PC-9 (cell line): ENCODE data around the gene CFI. TPM values are rescaled to one million over a fixed set of nuclear protein-coding genes. Genes with fewer than 3 reads are reported as not detected.

Experiments used
- Bru-seq: library from RNA; stranded (reverse); fragments of 400-500 nt; gene quantifications from one replicate; lab custom pipeline; 2021; lab: Mats Ljungman, UMichigan
- BruChase-seq, 2 experiments: library from RNA; stranded (reverse); fragments of 400-500 nt; gene quantifications; one replicate each; lab custom pipeline; 2021; lab: Mats Ljungman, UMichigan
- BruUV-seq: library from RNA; stranded (reverse); fragments of 400-500 nt; replicated peaks from 2 replicates; lab custom pipeline; 2021; lab: Mats Ljungman, UMichigan
- CTCF ChIA-PET: fragments of 300-600 bp; sonication (Branson Sonifier 250); formaldehyde crosslinking; loops from one replicate; lab custom pipeline; 2022; ENCODE audit warnings: antibody characterized with exemption; lab: Charles Lee
- POLR2A ChIA-PET: fragments of 300-600 bp; sonication (Branson Sonifier 250); formaldehyde crosslinking; loops from one replicate; lab custom pipeline; 2022; ENCODE audit warnings: antibody characterized with exemption; ENCODE audit not compliant: unreplicated experiment; lab: Charles Lee
- DNase-seq, 2 experiments: peaks; one replicate each; pipeline versions ENCODE4 v3.0.0 to v3.0.0-alpha.2; 2015 to 2022; ENCODE audit warnings: mixed read lengths in 1 of 2
- H2AFZ ChIP-seq: fragments of 200-600 bp; sonication (generic); 2 replicates; pipeline ENCODE4 v1.8.1; 2017; ENCODE audit warnings: antibody characterized with exemption
- H3F3A ChIP-seq: fragments of 200-600 bp; sonication (generic); 2 replicates; pipeline ENCODE4 v1.8.1; 2017; ENCODE audit warnings: antibody characterized with exemption, mild to moderate bottlenecking, low read depth; ENCODE audit not compliant: insufficient read depth
- H3K27ac ChIP-seq: fragments of 200-600 bp; sonication (generic); 2 replicates; pipeline ENCODE4 v1.6.1; 2016; ENCODE audit warnings: mixed run types
- H3K27me3 ChIP-seq: fragments of 200-600 bp; sonication (generic); 2 replicates; pipeline ENCODE4 v1.6.1; 2016; ENCODE audit warnings: low read depth, mixed run types; ENCODE audit not compliant: insufficient read depth
- H3K36me3 ChIP-seq: fragments of 200-600 bp; sonication (generic); 2 replicates; pipeline ENCODE4 v1.6.1; 2016; ENCODE audit warnings: low read depth, mixed run types
- H3K4me1 ChIP-seq: fragments of 200-600 bp; sonication (generic); replicated peaks from 2 replicates; pipeline ENCODE4 v1.6.1; 2016; ENCODE audit warnings: mixed run types; ENCODE audit not compliant: insufficient read depth
- H3K4me2 ChIP-seq: fragments of 200-600 bp; sonication (generic); 2 replicates; pipeline ENCODE4 v1.6.1; 2017; ENCODE audit warnings: mixed run types
- H3K4me3 ChIP-seq: fragments of 200-600 bp; sonication (generic); 2 replicates; pipeline ENCODE4 v1.6.1; 2016; ENCODE audit warnings: mixed run types
- H3K79me2 ChIP-seq: fragments of 200-600 bp; sonication (generic); 2 replicates; pipeline ENCODE4 v1.6.1; 2017; ENCODE audit warnings: low read depth, mixed run types
- H3K9me2 ChIP-seq: fragments of 200-600 bp; sonication (generic); 2 replicates; pipeline ENCODE4 v1.8.1; 2017; ENCODE audit warnings: mild to moderate bottlenecking; ENCODE audit not compliant: insufficient read depth
- H3K9me3 ChIP-seq: fragments of 200-600 bp; sonication (generic); 2 replicates; pipeline ENCODE4 v1.8.1; 2016; ENCODE audit warnings: low read depth; ENCODE audit not compliant: insufficient read depth
- H4K20me1 ChIP-seq: fragments of 200-600 bp; sonication (generic); 2 replicates; pipeline ENCODE4 v1.8.1; 2017; ENCODE audit not compliant: insufficient read depth
- CTCF ChIP-seq: fragments of 200-600 bp; sonication (generic); conservative IDR thresholded peaks from 2 replicates; pipeline ENCODE4 v1.6.1; 2017; ENCODE audit warnings: mixed run types, antibody characterized with exemption, mild to moderate bottlenecking, moderate library complexity
- EZH2 ChIP-seq: fragments of 200-600 bp; sonication (generic); IDR thresholded peaks from 2 replicates; pipeline ENCODE4 v1.8.0; 2017; ENCODE audit warnings: antibody characterized with exemption, low read depth
- intact Hi-C: fragments of 100-400 bp; cut with micrococcal nuclease; formaldehyde crosslinking; loops from one replicate; pipeline ENCODE4 v1.10.0; 2022; ENCODE audit not compliant: unreplicated experiment
- long read RNA-seq: library from polyadenylated mRNA; stranded (forward); transcript quantifications from one replicate; pipeline ENCODE4 v2.0.0, GENCODE V29; 2022
- total RNA-seq: library from RNA; stranded (reverse); gene quantifications from 2 replicates; pipeline ENCODE4 v1.2.3, GENCODE V29; 2021

CFI gene
- total RNA-seq (1.6 and 2.2 TPM in 2 replicates), Bru-seq, nascent RNA (percentile 22 among the genes with signal in this experiment), BruChase-seq, experiment 1, labeled RNA remaining after a 2-hour chase (percentile 28 among the genes with signal in this experiment), BruChase-seq, experiment 2, labeled RNA remaining after a 6-hour chase (percentile 50 among the genes with signal in this experiment)
- long read RNA-seq, partial matches to known transcripts, result 0 of 1 reads
- long read RNA-seq, other reads (novel, unspliced or antisense), result 0 of 1 reads

GRCh38 chr4:109801895-109802319 lies at the start of gene CFI:
Gene CFI (minus strand): TSS chr4:109801999. CDS start chr4:109801971, 28 bp downstream.
- POLR2A ChIA-PET, result interaction anchor here (0.7 kb wide), 1 partner anchor 106 kb away, joined by 7 read pairs; no protein-coding TSS in a partner anchor
- intact Hi-C loops, result loop anchor here (10.0 kb wide), 1 partner anchor 237 kb away; the partner anchor contains the start of gene MCUB
- TF ChIP-seq CTCF (no peak), EZH2 (no peak)

GRCh38 chr4:109850601-109851000 lies 48.8 kb upstream of the CFI start:
- Histone ChIP-seq H3K9me2 (no peaks in the 10 kb centered on the region), H3K4me3 (no peak overlapping the region), H3K36me3 (no peaks in the 10 kb centered on the region), H3K9me3 (no peaks in the 10 kb centered on the region), H2AFZ (no peak overlapping the region), H3F3A (no peaks in the 10 kb centered on the region), H3K27me3 (no peaks in the 10 kb centered on the region), H3K4me2 (no peak overlapping the region), H3K4me1 (no peaks in the 10 kb centered on the region), H3K27ac (no peak overlapping the region), H4K20me1 (no peaks in the 10 kb centered on the region), H3K79me2 (no peaks in the 10 kb centered on the region)
- POLR2A ChIA-PET, result interaction anchor here (0.6 kb wide), 1 partner anchor 31 kb away, joined by 4 read pairs; no protein-coding TSS in a partner anchor
- CTCF ChIA-PET, result no interaction called here
- intact Hi-C loops, result no loop called here
- BruUV-seq, result no TSS peak
- TF ChIP-seq CTCF (no peak), EZH2 (no peak)
- no peak for DNase-seq

More at GRCh38 chr4:109801895-109802319, at the start of gene CFI:
- Histone ChIP-seq H3K36me3 (no peaks in the 10 kb centered on the region), H4K20me1 (no peaks in the 10 kb centered on the region), H3K27me3 (no peaks in the 10 kb centered on the region), H3K27ac (no peak within 1 kb of the TSS), H3F3A (no peaks in the 10 kb centered on the region), H2AFZ (no peak within 1 kb of the TSS), H3K4me3 (no peak within 1 kb of the TSS), H3K79me2 (no peaks in the 10 kb centered on the region), H3K4me1 (no peaks in the 10 kb centered on the region), H3K9me3 (no peaks in the 10 kb centered on the region), H3K4me2 (no peak within 1 kb of the TSS), H3K9me2 (no peaks in the 10 kb centered on the region)
- DNase-seq, result peak in 1 of 2 experiments; percentile 42
- BruUV-seq, result no TSS peak
- CTCF ChIA-PET, result interaction anchor here (0.7 kb wide), 1 partner anchor 784 kb away, joined by 3 read pairs; no protein-coding TSS in a partner anchor

- H4K20me1 ChIP-seq, result no peaks in the 10 kb centered on the region
- BruUV-seq, result no TSS peak
- no peak for DNase-seq
- no peaks in the 10 kb centered on the region for H3K27me3 ChIP-seq
- intact Hi-C loops, result no loop called here
- H3K4me3 ChIP-seq, result no peak overlapping the region
- TF ChIP-seq EZH2, result no peak
- no peak for TF ChIP-seq CTCF
- no peak overlapping the region for H3K4me2 ChIP-seq
- no peaks in the 10 kb centered on the region for H3K79me2 ChIP-seq
- no peaks in the 10 kb centered on the region for H3F3A ChIP-seq
- no peaks in the 10 kb centered on the region for H3K9me3 ChIP-seq
- no peaks in the 10 kb centered on the region for H3K36me3 ChIP-seq
- ChIA-PET POLR2A (no interaction called here), CTCF (no interaction called here)
- no peak overlapping the region for H3K27ac ChIP-seq
- H2AFZ ChIP-seq, result no peak overlapping the region
- H3K4me1 ChIP-seq, result no peaks in the 10 kb centered on the region
- no peaks in the 10 kb centered on the region for H3K9me2 ChIP-seq
These were observed 46.7 kb upstream of the CFI start for GRCh38 chr4:109848501-109848900.
